ENCODE data around the gene SOWAHA.

DNA sequence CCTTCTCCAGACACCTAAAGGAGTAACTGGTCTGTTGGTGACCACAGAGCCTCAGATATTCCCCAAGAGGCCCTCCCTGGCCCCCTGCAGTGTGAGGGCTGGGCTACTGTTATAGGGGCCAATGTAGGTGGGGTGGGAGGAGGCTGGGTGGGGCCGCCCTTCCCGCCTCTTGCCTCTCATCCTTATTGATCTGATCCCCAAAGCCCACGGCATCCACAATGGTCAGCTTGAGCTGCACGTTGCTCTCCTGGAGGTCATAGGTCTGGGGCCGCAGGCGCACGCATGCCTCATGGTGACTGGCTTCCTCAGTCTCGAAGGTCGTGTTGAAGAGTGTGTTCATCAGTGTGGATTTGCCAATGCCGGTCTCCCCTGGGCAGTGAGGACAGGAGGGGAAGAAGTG is 49.1 kb upstream of the SOWAHA start:
- TF ChIP-seq CTCF (IDR thresholded peaks at IDR 0.05) (no peak), EZH2 (IDR thresholded peaks at IDR 0.05; ENCODE audit: borderline replicate concordance, insufficient read depth, low read depth, low read length, poor library complexity, severe bottlenecking) (no peak)
